Measurements from ENCODE around the gene RAD51B.

The RAD51B gene

DNA sequence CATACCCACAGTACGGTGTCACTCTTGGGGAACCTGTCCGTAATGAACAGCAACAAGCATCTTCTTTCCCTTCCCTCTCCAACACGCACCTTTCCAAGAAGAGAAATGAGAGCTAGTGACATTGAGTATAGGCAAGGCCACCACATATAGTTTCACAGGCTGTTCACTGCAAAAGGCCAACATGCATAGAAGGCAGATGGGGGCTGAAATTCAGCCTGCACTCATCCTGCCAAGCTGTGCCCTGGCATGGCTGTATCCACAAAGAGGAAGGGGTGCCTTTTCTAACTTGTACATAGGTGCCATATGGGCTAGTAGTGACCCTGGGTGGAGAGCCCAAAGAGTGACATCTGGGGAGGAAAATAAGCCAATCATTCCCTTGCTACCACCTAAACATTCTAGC is 803.7 kb downstream of the RAD51B start:
- DNase-seq (ENCODE audit: low read depth, low spot score) = no peak
- H3K4me1 ChIP-seq (ENCODE audit: insufficient read depth, insufficient read length) = no peaks in the 10 kb centered on the region
- no peaks in the 10 kb centered on the region for H3K36me3 ChIP-seq (ENCODE audit: insufficient read depth, insufficient read length, low read length)
- H3K9me3 ChIP-seq (ENCODE audit: insufficient read depth, low read length) = peaks cover 2% of the 10 kb centered on the region; the same call in 1 of the 2 replicates
- TF ChIP-seq SUZ12 (IDR thresholded peaks at IDR 0.05; ENCODE audit: extremely low read depth, insufficient read depth, insufficient read length) = no peak
- no peak for TF ChIP-seq YY1 (IDR thresholded peaks at IDR 0.05; ENCODE audit: insufficient read depth, insufficient read length)
- no peak for TF ChIP-seq ZNF274 (IDR thresholded peaks at IDR 0.05; ENCODE audit: low read depth, low read length)
- no peak overlapping the region for H3K4me3 ChIP-seq (ENCODE audit: insufficient read length, low read depth)
- peaks cover 5% of the 10 kb centered on the region for H3K27me3 ChIP-seq (ENCODE audit: insufficient read depth, insufficient read length)
- no peak overlapping the region for H3K9ac ChIP-seq (ENCODE audit: insufficient read length, low read depth)

DNA sequence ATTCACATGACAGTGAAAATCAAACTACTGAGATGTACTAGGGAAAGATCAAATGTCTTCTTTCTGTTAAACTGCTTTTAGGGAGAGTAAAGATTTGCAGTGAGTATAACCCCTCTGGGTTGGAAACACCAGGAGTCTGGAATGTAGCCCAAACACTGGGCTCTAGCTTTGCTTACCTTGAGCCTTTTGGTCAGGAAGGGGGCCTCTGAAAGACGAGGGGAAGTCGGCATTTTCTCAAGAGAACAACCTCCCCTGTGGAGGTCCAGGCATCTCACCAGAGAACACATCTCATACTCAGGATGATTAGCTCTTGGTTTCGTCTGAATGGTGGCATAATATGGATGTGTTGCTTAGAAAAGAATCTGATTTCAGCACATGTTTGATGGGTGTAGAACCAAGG is 804.2 kb downstream of the RAD51B start:
- TF ChIP-seq SUZ12 (IDR thresholded peaks at IDR 0.05; ENCODE audit: extremely low read depth, insufficient read depth, insufficient read length) = no peak
- no peak for TF ChIP-seq YY1 (IDR thresholded peaks at IDR 0.05; ENCODE audit: insufficient read depth, insufficient read length)
- no peak for TF ChIP-seq ZNF274 (IDR thresholded peaks at IDR 0.05; ENCODE audit: low read depth, low read length)
- DNase-seq (ENCODE audit: low read depth, low spot score) = no peak
- Histone ChIP-seq H3K4me1 (ENCODE audit: insufficient read depth, insufficient read length) (no peaks in the 10 kb centered on the region), H3K9ac (ENCODE audit: insufficient read length, low read depth) (no peak overlapping the region), H3K27me3 (ENCODE audit: insufficient read depth, insufficient read length) (peaks cover 5% of the 10 kb centered on the region), H3K36me3 (ENCODE audit: insufficient read depth, insufficient read length, low read length) (no peaks in the 10 kb centered on the region), H3K4me3 (ENCODE audit: insufficient read length, low read depth) (no peak overlapping the region), H3K9me3 (ENCODE audit: insufficient read depth, low read length) (no peaks in the 10 kb centered on the region; the same call in 1 of the 2 replicates)

DNA sequence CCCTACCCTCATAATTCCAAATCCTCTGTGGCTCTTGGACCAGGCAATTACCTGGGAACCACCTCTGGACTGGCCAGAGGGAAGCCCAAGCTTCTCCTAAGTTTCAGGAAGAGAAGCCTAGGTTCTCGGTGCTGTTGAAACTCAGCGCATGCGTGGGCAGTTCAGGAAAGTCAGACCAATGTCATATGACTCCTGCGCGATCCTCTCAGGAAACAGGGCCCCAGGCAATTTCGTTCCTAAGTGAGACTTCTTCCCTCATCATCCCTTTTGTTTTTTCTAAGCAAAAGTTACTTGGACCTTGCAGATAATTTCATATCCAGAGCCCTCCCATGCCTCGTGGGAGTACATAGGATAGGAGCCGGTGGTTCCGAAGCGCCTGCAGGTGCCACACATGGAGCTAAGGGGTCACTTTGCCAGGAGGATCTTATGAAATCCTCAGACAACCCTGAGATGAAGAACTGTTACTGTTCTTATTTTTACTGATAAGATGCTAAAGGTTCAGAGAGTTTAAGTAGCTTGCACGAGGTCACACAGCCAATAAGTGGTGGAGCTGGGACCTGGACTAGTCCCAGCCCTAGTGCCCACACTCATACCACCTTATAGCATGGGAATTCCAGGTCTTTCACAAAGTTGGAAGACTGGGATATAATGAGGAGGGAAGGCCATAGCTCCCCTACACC is 805.1 kb downstream of the RAD51B start:
- Histone ChIP-seq H3K36me3 (ENCODE audit: insufficient read depth, insufficient read length, low read length) (no peaks in the 10 kb centered on the region), H3K9ac (ENCODE audit: insufficient read length, low read depth) (no peak overlapping the region), H3K9me3 (ENCODE audit: insufficient read depth, low read length) (no peaks in the 10 kb centered on the region), H3K27me3 (ENCODE audit: insufficient read depth, insufficient read length) (peaks cover 5% of the 10 kb centered on the region), H3K4me1 (ENCODE audit: insufficient read depth, insufficient read length) (no peaks in the 10 kb centered on the region), H3K4me3 (ENCODE audit: insufficient read length, low read depth) (no peak overlapping the region)
- DNase-seq (ENCODE audit: low read depth, low spot score) = no peak
- no peak for TF ChIP-seq ZNF274 (IDR thresholded peaks at IDR 0.05; ENCODE audit: low read depth, low read length)
- no peak for TF ChIP-seq SUZ12 (IDR thresholded peaks at IDR 0.05; ENCODE audit: extremely low read depth, insufficient read depth, insufficient read length)
- no peak for TF ChIP-seq YY1 (IDR thresholded peaks at IDR 0.05; ENCODE audit: insufficient read depth, insufficient read length)

GRCh38 chr14:68625366-68626090 is 805.9 kb downstream of the RAD51B start:
- TF ChIP-seq YY1 (IDR thresholded peaks at IDR 0.05; ENCODE audit: insufficient read depth, insufficient read length) = no peak
- TF ChIP-seq ZNF274 (IDR thresholded peaks at IDR 0.05; ENCODE audit: low read depth, low read length) = no peak
- no peak for TF ChIP-seq SUZ12 (IDR thresholded peaks at IDR 0.05; ENCODE audit: extremely low read depth, insufficient read depth, insufficient read length)
- H3K36me3 ChIP-seq (ENCODE audit: insufficient read depth, insufficient read length, low read length) = no peaks in the 10 kb centered on the region
- H3K9ac ChIP-seq (ENCODE audit: insufficient read length, low read depth) = no peak overlapping the region
- DNase-seq (ENCODE audit: low read depth, low spot score) = no peak
- H3K4me3 ChIP-seq (ENCODE audit: insufficient read length, low read depth) = no peak overlapping the region
- H3K9me3 ChIP-seq (ENCODE audit: insufficient read depth, low read length) = no peaks in the 10 kb centered on the region
- H3K4me1 ChIP-seq (ENCODE audit: insufficient read depth, insufficient read length) = no peaks in the 10 kb centered on the region
- peaks cover 5% of the 10 kb centered on the region for H3K27me3 ChIP-seq (ENCODE audit: insufficient read depth, insufficient read length)

- Histone ChIP-seq H3K4me1 (ENCODE audit: insufficient read depth, insufficient read length) (no peaks in the 10 kb centered on the region), H3K4me3 (ENCODE audit: insufficient read length, low read depth) (no peak overlapping the region), H3K36me3 (ENCODE audit: insufficient read depth, insufficient read length, low read length) (no peaks in the 10 kb centered on the region), H3K9me3 (ENCODE audit: insufficient read depth, low read length) (no peaks in the 10 kb centered on the region), H3K9ac (ENCODE audit: insufficient read length, low read depth) (no peak overlapping the region), H3K27me3 (ENCODE audit: insufficient read depth, insufficient read length) (peaks cover 5% of the 10 kb centered on the region)
- TF ChIP-seq ZNF274 (IDR thresholded peaks at IDR 0.05; ENCODE audit: low read depth, low read length) (no peak), SUZ12 (IDR thresholded peaks at IDR 0.05; ENCODE audit: extremely low read depth, insufficient read depth, insufficient read length) (no peak), YY1 (IDR thresholded peaks at IDR 0.05; ENCODE audit: insufficient read depth, insufficient read length) (no peak)
- no peak for DNase-seq (ENCODE audit: low read depth, low spot score)
These were observed 806.8 kb downstream of the RAD51B start for GRCh38 chr14:68626386-68626785.

DNA sequence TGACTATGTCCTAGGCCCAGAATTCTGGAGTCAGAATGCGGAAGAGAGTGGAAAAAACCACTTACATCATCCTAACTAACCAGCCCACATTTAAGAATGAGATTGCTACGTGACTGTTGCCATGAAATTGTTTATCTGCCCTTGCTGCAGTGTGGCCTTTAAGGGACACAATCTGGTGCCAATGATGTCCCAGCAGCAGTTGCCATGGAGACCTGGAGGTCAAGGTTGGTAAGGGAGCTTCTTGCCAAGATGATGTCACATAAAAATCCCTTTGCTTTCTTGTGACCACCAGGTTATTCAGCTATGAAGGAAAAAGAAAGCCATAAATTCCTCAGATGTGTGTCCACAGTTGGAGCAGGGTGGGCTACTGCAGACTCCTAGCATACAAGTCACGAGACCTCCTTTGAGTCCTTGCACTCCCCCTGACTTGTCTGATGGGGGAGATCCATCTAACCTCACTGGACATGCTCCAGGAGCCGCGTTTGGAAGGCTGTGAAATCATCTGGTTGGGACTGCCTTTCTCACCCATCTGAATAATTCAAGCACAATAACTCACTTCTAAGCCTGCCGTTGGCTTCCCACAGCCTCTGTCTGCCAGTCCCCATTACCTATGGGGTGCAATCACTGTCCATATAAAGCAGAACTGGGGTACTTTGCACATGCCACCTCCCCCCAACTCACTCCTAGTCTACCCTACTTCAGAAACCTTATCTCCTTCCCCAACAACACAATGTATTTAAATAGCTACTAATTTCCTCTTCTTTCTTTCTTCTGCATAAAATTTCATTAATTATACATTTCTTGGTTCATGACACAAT is 807.7 kb downstream of the RAD51B start:
- no peak for DNase-seq (ENCODE audit: low read depth, low spot score)
- no peaks in the 10 kb centered on the region for H3K36me3 ChIP-seq (ENCODE audit: insufficient read depth, insufficient read length, low read length)

More for the DNA sequence above, 807.7 kb downstream of the RAD51B start:
- Histone ChIP-seq H3K9ac (ENCODE audit: insufficient read length, low read depth) (no peak overlapping the region), H3K9me3 (ENCODE audit: insufficient read depth, low read length) (no peaks in the 10 kb centered on the region), H3K27me3 (ENCODE audit: insufficient read depth, insufficient read length) (peaks cover 10% of the 10 kb centered on the region), H3K4me1 (ENCODE audit: insufficient read depth, insufficient read length) (no peaks in the 10 kb centered on the region), H3K4me3 (ENCODE audit: insufficient read length, low read depth) (no peak overlapping the region)
- no peak for TF ChIP-seq YY1 (IDR thresholded peaks at IDR 0.05; ENCODE audit: insufficient read depth, insufficient read length)
- no peak for TF ChIP-seq SUZ12 (IDR thresholded peaks at IDR 0.05; ENCODE audit: extremely low read depth, insufficient read depth, insufficient read length)
- TF ChIP-seq ZNF274 (IDR thresholded peaks at IDR 0.05; ENCODE audit: low read depth, low read length) = no peak
